IMR-90 (cell line): ENCODE results near the gene JCAD. TPM values are rescaled to one million over a fixed set of nuclear protein-coding genes. Genes with fewer than 3 reads are reported as not detected.

Source experiments
- ATAC-seq: fragments of 200-7000 bp; cut with Tn5 transposase; 2 replicates; pipeline ENCODE4 v1.9.1; 2020; ENCODE audit warnings: low read depth, mild to moderate bottlenecking, moderate library complexity
- BruUV-seq: library from RNA; stranded (reverse); fragments of 400-500 nt; replicated peaks from 2 replicates; lab custom pipeline; 2021; lab: Mats Ljungman, UMichigan
- CTCF ChIA-PET: fragments of 300-600 bp; formaldehyde crosslinking; extraction: SDS; loops from one replicate; lab custom pipeline; 2021; ENCODE audit warnings: antibody characterized with exemption; lab: Yijun Ruan, JAX
- POLR2A ChIA-PET: fragments of 300-600 bp; sonication (Branson Sonifier 250); formaldehyde crosslinking; loops from one replicate; lab custom pipeline; 2022; ENCODE audit warnings: antibody characterized with exemption; ENCODE audit not compliant: unreplicated experiment; lab: Charles Lee
- DNase-seq: peaks from one replicate; pipeline ENCODE4 v3.0.0; 2013
- H2AFZ ChIP-seq: replicated peaks from 2 replicates; pipeline ENCODE3; 2013; ENCODE audit warnings: low read length, mild to moderate bottlenecking; ENCODE audit not compliant: poor library complexity
- H2AK5ac ChIP-seq: 2 replicates; pipeline ENCODE4 v1.6.1; 2013; ENCODE audit warnings: low read depth, low read length, inconsistent platforms
- H2AK9ac ChIP-seq: replicated peaks from 2 replicates; pipeline ENCODE3; 2013; ENCODE audit warnings: mild to moderate bottlenecking, low read depth, low read length, moderate library complexity; ENCODE audit not compliant: poor library complexity
- H2BK120ac ChIP-seq: 2 replicates; pipeline ENCODE4 v1.6.1; 2013; ENCODE audit warnings: low read depth, low read length, inconsistent platforms
- H2BK15ac ChIP-seq: 3 replicates; pipeline ENCODE4 v1.6.1; 2013; ENCODE audit warnings: low read depth, low read length, inconsistent platforms
- H2BK20ac ChIP-seq: 2 replicates; pipeline ENCODE4 v1.6.1; 2013; ENCODE audit warnings: low read depth, mild to moderate bottlenecking, inconsistent platforms, low read length, moderate library complexity
- H2BK5ac ChIP-seq: 2 replicates; pipeline ENCODE4 v1.6.1; 2013; ENCODE audit warnings: mild to moderate bottlenecking, low read depth, low read length, inconsistent platforms; ENCODE audit not compliant: poor library complexity, severe bottlenecking
- H3K14ac ChIP-seq: replicated peaks from 2 replicates; pipeline ENCODE4 v1.6.1; 2013; ENCODE audit warnings: low read depth, low read length, inconsistent platforms
- H3K18ac ChIP-seq: 2 replicates; pipeline ENCODE4 v1.6.1; 2013; ENCODE audit warnings: low read depth, low read length, control low read depth
- H3K23ac ChIP-seq: 2 replicates; pipeline ENCODE4 v1.6.1; 2013; ENCODE audit warnings: low read depth, low read length, inconsistent platforms
- H3K27ac ChIP-seq: 2 replicates; pipeline ENCODE4 v1.5.1; 2013; ENCODE audit warnings: mild to moderate bottlenecking, control low read depth, low read length; ENCODE audit not compliant: insufficient read depth
- H3K27me3 ChIP-seq: 2 replicates; pipeline ENCODE4 v1.6.1; 2013; ENCODE audit warnings: low read length; ENCODE audit not compliant: control insufficient read depth, insufficient read depth
- H3K36me3 ChIP-seq: 2 replicates; pipeline ENCODE4 v1.6.1; 2013; ENCODE audit warnings: low read length, mixed read lengths; ENCODE audit not compliant: control insufficient read depth, insufficient read depth
- H3K4ac ChIP-seq: 2 replicates; pipeline ENCODE4 v1.6.1; 2013; ENCODE audit warnings: low read depth, low read length, inconsistent platforms
- H3K4me1 ChIP-seq: 2 replicates; pipeline ENCODE4 v1.6.1; 2013; ENCODE audit warnings: low read length, mixed read lengths; ENCODE audit not compliant: control insufficient read depth, insufficient read depth
- H3K4me2 ChIP-seq: 2 replicates; pipeline ENCODE4 v1.6.1; 2013; ENCODE audit warnings: low read depth, mild to moderate bottlenecking, control low read depth, low read length, moderate library complexity
- H3K4me3 ChIP-seq: 2 replicates; pipeline ENCODE4 v1.5.1; 2013; ENCODE audit warnings: low read depth, mild to moderate bottlenecking, control low read depth, low read length, moderate library complexity; ENCODE audit not compliant: insufficient read depth
- H3K56ac ChIP-seq: 2 replicates; pipeline ENCODE4 v1.6.1; 2013; ENCODE audit warnings: low read length, inconsistent platforms; ENCODE audit not compliant: insufficient read depth; ENCODE audit errors: extremely low read depth
- H3K79me1 ChIP-seq, 2 experiments: 2 replicates each; pipeline ENCODE4 v1.6.1; 2013; ENCODE audit warnings: low read length in 2 of 2, inconsistent platforms in 1 of 2, low read depth in 1 of 2
- H3K9ac ChIP-seq: 2 replicates; pipeline ENCODE4 v1.6.1; 2013; ENCODE audit warnings: low read depth, low read length, control low read depth
- H3K9me1 ChIP-seq: 2 replicates; pipeline ENCODE4 v1.6.1; 2013; ENCODE audit warnings: low read length, inconsistent platforms; ENCODE audit not compliant: insufficient read depth
- H3K9me3 ChIP-seq: 2 replicates; pipeline ENCODE4 v1.6.1; 2013; ENCODE audit warnings: low read length; ENCODE audit not compliant: control insufficient read depth, insufficient read depth
- H4K20me1 ChIP-seq: 2 replicates; pipeline ENCODE4 v1.6.1; 2013; ENCODE audit warnings: low read length, inconsistent platforms; ENCODE audit not compliant: insufficient read depth
- H4K5ac ChIP-seq: 2 replicates; pipeline ENCODE4 v1.6.1; 2013; ENCODE audit warnings: mild to moderate bottlenecking, low read depth, low read length, control low read depth
- H4K8ac ChIP-seq, 2 experiments: 2 replicates each; pipeline ENCODE4 v1.6.1; 2013; ENCODE audit warnings: low read depth in 2 of 2, low read length in 2 of 2, control low read depth in 1 of 2, inconsistent platforms in 1 of 2
- H4K91ac ChIP-seq: 2 replicates; pipeline ENCODE4 v1.6.1; 2013; ENCODE audit warnings: low read depth, low read length, inconsistent platforms; ENCODE audit not compliant: insufficient read depth
- BHLHE40 ChIP-seq: fragments of 150-350 bp; IDR thresholded peaks from 2 replicates; pipeline ENCODE4 v1.6.1; 2016; ENCODE audit warnings: mild to moderate bottlenecking, low read depth, low read length
- CEBPB ChIP-seq: IDR thresholded peaks from 2 replicates; pipeline ENCODE4 v1.6.1; 2012; ENCODE audit warnings: low read depth, low read length, improper control_type of control experiment
- CHD1 ChIP-seq: IDR thresholded peaks from 2 replicates; pipeline ENCODE4 v1.6.1; 2012; ENCODE audit warnings: low read depth, low read length, improper control_type of control experiment
- FOS ChIP-seq: fragments of 150-350 bp; IDR thresholded peaks from 2 replicates; pipeline ENCODE4 v1.6.1; 2016; ENCODE audit warnings: low read depth, low read length
- MAFK ChIP-seq: IDR thresholded peaks from 2 replicates; pipeline ENCODE4 v1.6.1; 2012; ENCODE audit warnings: low read depth, low read length, improper control_type of control experiment
- MAZ ChIP-seq: IDR thresholded peaks from 2 replicates; pipeline ENCODE4 v1.6.1; 2012; ENCODE audit warnings: low read depth, mild to moderate bottlenecking, low read length, improper control_type of control experiment, moderate library complexity, borderline replicate concordance
- MXI1 ChIP-seq: IDR thresholded peaks from 2 replicates; pipeline ENCODE4 v1.6.1; 2012; ENCODE audit warnings: low read depth, mild to moderate bottlenecking, low read length, moderate library complexity, borderline replicate concordance
- RAD21 ChIP-seq: IDR thresholded peaks from 2 replicates; pipeline ENCODE4 v1.6.1; 2012; ENCODE audit warnings: low read length, improper control_type of control experiment
- RCOR1 ChIP-seq: IDR thresholded peaks from 2 replicates; pipeline ENCODE4 v1.6.1; 2012; ENCODE audit warnings: mild to moderate bottlenecking, low read length, improper control_type of control experiment; ENCODE audit not compliant: insufficient replicate concordance
- SMC3 ChIP-seq: fragments of 150-350 bp; IDR thresholded peaks from 2 replicates; pipeline ENCODE4 v1.6.1; 2016; ENCODE audit warnings: low read depth, mild to moderate bottlenecking, antibody characterized with exemption, low read length, moderate library complexity
- WGBS, 2 experiments: methylation state at CpG; one replicate each; pipeline versions ENCODE4 v1.1.5 to v1.1.7; 2013; ENCODE audit warnings: missing lambda C conversion rate in 2 of 2; ENCODE audit not compliant: insufficient read length in 1 of 2; ENCODE audit errors: extremely low coverage in 2 of 2; 5-methylcytosine and 5-hydroxymethylcytosine counted together
- dilution Hi-C: fragments of 300-500 bp; cut with HindIII; formaldehyde crosslinking; loops from one replicate; pipeline ENCODE4 v1.14.3; 2018; ENCODE audit warnings: low sequenced_read_pairs; ENCODE audit not compliant: unreplicated experiment
- in situ Hi-C: fragments of 300-500 bp; cut with MboI; formaldehyde crosslinking; loops from 3 replicates; pipeline ENCODE4 v1.14.3; 2019; ENCODE audit warnings: low sequenced_read_pairs, inconsistent platforms, mixed read lengths
- intact Hi-C: fragments of 100-400 bp; cut with micrococcal nuclease; formaldehyde crosslinking; loops from 2 replicates; pipeline ENCODE4 v1.10.0; 2022
- polyA plus RNA-seq, 3 experiments: library from polyadenylated mRNA; depleted of rRNA; stranded (reverse); fragments of >200 nt; gene quantifications; 2 replicates each; pipeline ENCODE4 v1.2.3, GENCODE V29; 2012; ENCODE audit warnings: low replicate concordance in 1 of 3
- total RNA-seq: library from RNA; depleted of rRNA; stranded (reverse); fragments of >200 nt; gene quantifications from 2 replicates; pipeline ENCODE4 v1.2.3, GENCODE V29; 2012
- TF ChIP-seq, protein P1 (sequence below): fragments of 150-350 bp; IDR thresholded peaks from 2 replicates; pipeline ENCODE4 v1.6.1; 2017; ENCODE audit warnings: mild to moderate bottlenecking, antibody characterized with exemption, low read length, low read depth
- TF ChIP-seq, protein P2 (sequence below): fragments of 150-350 bp; IDR thresholded peaks from 2 replicates; pipeline ENCODE4 v1.6.1; 2016; ENCODE audit warnings: low read depth, mild to moderate bottlenecking, low read length, moderate library complexity, borderline replicate concordance

JCAD gene
- total and polyA plus RNA-seq, 2 of the 4 experiments (the other 2 are of a cell fraction) = 15.9 to 16.8 TPM

DNA sequence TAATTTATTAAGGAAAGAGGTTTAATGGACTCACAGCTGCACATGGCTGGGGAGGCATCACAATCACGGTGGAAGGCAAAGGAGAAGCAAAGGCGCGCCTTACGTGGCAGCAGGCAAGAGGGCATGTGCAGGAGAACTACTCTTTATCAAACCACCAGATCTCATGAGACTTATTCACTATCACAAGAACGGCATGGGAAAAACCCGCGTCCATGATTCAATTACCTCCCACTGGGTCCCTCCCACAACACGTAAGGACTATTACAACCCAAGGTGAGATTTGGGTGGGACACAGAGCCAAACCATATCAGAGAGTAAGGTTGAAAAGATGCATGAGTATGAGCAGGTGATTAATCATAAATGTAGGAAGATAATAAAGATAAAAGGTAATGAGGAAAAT is 3.2 kb upstream of the JCAD start:
- H3K27me3 ChIP-seq = no peaks in the 10 kb centered on the region
- no peak for ATAC-seq
- peaks cover 20% of the 10 kb centered on the region for H3K9me1 ChIP-seq
- BruUV-seq = no TSS peak
- POLR2A ChIA-PET = no interaction called here
- peak overlapping the region; percentile 100 for H2AK5ac ChIP-seq
- H4K8ac ChIP-seq = peak overlapping the region; percentile 84 to 99
- H2BK5ac ChIP-seq = peak overlapping the region; percentile 97
- in situ Hi-C loops (no loop called here), intact Hi-C loops (loop anchor here (1.0 kb wide), 1 partner anchor 179 kb away; no protein-coding TSS in a partner anchor), dilution Hi-C loops (no loop called here)
- H4K91ac ChIP-seq = peak overlapping the region; percentile 97
- peak overlapping the region; percentile 98 for H3K23ac ChIP-seq
- peak overlapping the region; percentile 58; the same call in 1 of the 2 replicates for H3K56ac ChIP-seq
- DNase-seq = no peak
- CTCF ChIA-PET = no interaction called here
- no peak overlapping the region for H3K9ac ChIP-seq
- WGBS, 2 experiments = no CpG with 5 or more reads among the region's 8 CpGs
- H3K79me1 ChIP-seq = peaks cover 6 to 39% of the 10 kb centered on the region in 2 experiments; a peak in 3 of 4 replicates
- peak overlapping the region; percentile 89 for H3K18ac ChIP-seq
- TF ChIP-seq RCOR1 (no peak), MXI1 (no peak), MAZ (no peak), BHLHE40 (no peak), RAD21 (no peak), FOS (no peak), SMC3 (no peak), MAFK (no peak), CEBPB (no peak), CHD1 (no peak)
- TF ChIP-seq, protein P1, sequence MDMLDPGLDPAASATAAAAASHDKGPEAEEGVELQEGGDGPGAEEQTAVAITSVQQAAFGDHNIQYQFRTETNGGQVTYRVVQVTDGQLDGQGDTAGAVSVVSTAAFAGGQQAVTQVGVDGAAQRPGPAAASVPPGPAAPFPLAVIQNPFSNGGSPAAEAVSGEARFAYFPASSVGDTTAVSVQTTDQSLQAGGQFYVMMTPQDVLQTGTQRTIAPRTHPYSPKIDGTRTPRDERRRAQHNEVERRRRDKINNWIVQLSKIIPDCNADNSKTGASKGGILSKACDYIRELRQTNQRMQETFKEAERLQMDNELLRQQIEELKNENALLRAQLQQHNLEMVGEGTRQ = no peak
- TF ChIP-seq, protein P2, sequence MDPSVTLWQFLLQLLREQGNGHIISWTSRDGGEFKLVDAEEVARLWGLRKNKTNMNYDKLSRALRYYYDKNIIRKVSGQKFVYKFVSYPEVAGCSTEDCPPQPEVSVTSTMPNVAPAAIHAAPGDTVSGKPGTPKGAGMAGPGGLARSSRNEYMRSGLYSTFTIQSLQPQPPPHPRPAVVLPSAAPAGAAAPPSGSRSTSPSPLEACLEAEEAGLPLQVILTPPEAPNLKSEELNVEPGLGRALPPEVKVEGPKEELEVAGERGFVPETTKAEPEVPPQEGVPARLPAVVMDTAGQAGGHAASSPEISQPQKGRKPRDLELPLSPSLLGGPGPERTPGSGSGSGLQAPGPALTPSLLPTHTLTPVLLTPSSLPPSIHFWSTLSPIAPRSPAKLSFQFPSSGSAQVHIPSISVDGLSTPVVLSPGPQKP = no peak
- peak overlapping the region; percentile 89 for H3K27ac ChIP-seq
- H3K14ac ChIP-seq = peak overlapping the region; percentile 97
- peak overlapping the region; percentile 99 for H2BK20ac ChIP-seq
- peak overlapping the region; percentile 82 for H4K5ac ChIP-seq
- peak overlapping the region; percentile 97 for H2BK15ac ChIP-seq
- H3K36me3 ChIP-seq = no peaks in the 10 kb centered on the region
- H2BK120ac ChIP-seq = peak overlapping the region; percentile 99
- H3K4me1 ChIP-seq = peaks cover 17% of the 10 kb centered on the region
- H3K4me3 ChIP-seq = no peak overlapping the region
- H3K4me2 ChIP-seq = no peak overlapping the region
- H2AFZ ChIP-seq = peak overlapping the region; percentile 44
- no peaks in the 10 kb centered on the region; the same call in 1 of the 2 replicates for H4K20me1 ChIP-seq
- no peaks in the 10 kb centered on the region for H3K9me3 ChIP-seq
- H2AK9ac ChIP-seq = peak overlapping the region; percentile 89
- H3K4ac ChIP-seq = peak overlapping the region; percentile 99
